GM15510 (cell line): Measurements from ENCODE around the gene DNAH6.

Experiments used
- POLR2A ChIP-seq: IDR thresholded peaks from 3 replicates; pipeline ENCODE4 v1.6.1; 2011; ENCODE audit warnings: borderline replicate concordance; ENCODE audit not compliant: insufficient read length; ENCODE audit errors: extremely low read depth

DNAH6 gene

DNA sequence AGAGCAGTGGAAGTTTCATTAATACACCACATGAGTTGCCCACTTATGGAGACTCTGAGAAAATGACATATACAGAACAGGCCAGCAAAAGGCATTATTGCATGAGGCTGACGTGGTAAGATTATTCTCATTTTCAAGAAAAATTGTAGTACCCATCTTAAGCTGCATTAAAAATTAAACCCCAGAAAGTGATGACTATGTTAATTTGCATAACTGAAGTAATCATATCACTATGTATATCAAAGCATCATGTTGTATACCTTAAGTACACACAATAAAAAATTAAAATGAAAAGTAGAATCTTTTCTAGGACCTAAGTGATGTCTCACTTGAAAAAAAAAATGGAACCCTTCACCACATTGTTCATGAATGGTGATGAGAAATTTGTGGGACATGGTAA is 32.0 kb downstream of the DNAH6 start:
- no peak for TF ChIP-seq POLR2A

DNA sequence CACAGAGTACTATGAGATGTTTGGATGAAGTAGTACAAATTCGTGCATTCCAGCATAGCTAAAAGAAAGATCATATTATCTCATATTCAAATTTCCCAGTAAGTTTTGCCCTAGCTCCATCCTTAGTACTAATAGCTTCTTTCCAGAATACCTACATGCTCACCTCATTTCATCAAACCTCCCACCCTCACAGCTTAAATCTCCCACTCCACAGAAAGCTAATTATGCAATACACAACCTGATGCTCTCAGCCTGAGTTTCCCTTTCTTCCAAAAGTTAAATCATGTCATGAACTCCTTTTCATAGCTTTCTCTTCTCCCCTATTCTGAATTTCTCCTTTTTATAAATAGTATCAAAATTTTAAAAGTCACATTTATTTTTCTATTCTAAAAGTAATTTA is 34.6 kb downstream of the DNAH6 start:
- no peak for TF ChIP-seq POLR2A

DNA sequence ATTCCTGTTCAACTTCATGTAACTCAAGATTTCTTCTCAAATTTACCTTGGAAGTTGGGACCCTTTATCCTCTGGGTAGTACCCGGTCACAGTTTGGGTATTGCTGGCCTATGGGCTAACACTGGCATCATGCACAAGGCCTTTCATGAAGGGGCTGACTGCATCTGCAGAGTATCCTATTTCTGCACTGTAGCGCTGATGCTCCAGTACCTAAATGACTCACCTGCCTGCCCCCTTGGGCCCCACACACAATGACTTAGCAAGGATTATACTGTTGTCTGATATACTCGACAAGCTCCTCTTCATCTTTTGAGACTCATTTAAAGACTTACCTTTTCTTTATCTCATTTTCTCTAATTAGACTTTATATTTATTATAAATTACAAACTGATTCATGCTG is 39.9 kb downstream of the DNAH6 start:
- TF ChIP-seq POLR2A, result no peak

DNA sequence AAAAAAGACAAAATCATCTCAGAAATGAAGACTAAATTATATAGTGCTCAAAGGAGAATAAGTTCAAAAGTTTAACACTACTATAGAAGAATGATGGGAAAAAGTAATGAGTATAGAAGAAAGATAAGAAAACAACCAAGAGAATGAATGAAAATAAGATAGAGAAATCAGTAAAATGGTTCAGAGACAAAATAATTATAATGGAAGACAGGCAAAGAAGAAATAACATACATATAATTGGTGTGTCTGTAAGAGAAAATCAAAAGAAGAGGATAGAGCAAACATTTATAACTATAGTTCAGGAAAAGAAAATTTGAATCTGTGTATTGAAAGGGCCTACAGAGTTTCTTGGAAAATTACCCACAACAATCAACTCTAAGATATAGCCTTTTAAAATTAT is 43.5 kb downstream of the DNAH6 start:
- TF ChIP-seq POLR2A, result no peak

DNA sequence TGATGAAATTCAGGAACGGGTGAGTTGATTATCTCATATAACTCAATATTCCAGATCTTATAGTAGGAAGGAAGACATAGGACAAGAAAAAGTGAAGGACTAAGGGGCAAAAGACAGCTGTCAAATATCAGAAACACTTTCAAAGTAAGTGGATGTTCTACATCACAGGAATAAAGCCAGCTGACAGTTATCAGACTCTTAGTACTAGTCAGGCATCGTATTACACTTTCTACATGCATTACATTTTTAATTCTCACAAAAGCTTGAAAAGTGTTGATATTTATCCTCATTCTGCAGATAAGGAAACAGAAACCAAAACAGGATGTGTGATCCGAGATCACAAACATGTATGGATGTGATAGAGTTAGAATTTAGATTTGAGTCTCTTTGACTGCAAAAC is 63.4 kb downstream of the DNAH6 start:
- no peak for TF ChIP-seq POLR2A

DNA sequence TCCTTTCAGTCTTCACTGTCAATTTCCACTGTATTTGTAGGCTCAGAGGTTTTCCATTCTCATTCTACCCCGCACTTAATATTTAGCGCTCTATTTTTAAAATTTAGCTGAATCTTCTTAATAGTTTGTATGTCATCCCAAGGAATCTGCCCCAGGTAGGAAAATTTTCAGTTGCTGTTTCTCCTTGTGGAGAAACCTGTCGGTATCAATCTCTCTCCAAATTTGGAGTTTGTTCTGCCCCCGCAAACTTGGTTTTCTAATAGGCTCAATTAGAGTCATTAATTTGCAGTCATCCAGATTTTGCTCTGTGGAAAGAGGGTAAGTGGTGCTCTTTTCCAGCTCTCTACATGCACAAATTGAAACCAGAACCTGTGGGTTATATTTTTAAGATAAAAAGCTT is 87.6 kb downstream of the DNAH6 start:
- no peak for TF ChIP-seq POLR2A

DNA sequence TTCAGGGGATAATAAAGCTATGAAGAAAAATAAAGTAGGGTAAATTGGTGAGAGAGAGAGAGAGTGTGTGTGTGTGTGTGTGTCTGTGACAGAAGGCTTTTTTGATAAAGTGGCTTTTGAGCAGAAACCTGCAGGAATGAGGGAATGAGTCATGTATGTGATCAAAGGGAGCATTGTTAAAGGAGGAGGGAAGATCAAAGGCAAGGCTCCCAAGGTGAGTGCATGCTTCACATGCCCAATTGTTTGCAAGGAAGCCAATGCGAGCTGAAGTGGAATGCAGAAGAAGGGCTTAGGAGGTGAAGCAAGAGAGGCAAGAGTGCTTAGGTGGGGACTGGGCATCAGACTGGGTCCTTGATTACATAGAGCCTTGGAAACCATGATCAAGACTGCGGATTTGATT is 96.8 kb downstream of the DNAH6 start:
- TF ChIP-seq POLR2A, result no peak

DNA sequence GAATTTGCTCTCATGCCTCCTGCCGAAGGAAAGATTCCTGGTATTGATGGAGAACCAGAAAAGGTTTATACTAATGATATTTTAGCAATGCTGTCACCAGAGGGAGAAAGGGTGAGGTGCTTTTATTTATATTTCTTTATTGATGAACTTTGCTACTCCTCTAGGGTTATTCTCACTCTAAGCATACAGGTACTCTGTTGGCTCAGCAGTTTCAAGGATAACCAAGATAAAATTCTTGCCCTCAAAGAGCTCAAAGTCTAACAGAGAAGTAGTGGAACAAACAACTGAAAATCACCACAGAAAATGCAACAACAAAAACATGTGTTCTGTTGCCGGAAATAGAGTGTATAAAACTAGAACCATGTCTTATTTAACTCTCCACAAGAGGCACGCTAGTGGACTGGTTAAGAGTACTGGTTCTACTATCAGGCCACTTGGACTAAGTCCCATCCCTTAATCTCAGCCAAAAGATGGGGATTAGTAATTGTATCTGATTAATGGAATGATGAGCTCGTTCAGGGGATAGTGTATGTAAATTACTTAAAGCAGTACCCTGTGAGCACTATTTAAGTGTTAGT is 103.6 kb downstream of the DNAH6 start:
- TF ChIP-seq POLR2A, result no peak

DNA sequence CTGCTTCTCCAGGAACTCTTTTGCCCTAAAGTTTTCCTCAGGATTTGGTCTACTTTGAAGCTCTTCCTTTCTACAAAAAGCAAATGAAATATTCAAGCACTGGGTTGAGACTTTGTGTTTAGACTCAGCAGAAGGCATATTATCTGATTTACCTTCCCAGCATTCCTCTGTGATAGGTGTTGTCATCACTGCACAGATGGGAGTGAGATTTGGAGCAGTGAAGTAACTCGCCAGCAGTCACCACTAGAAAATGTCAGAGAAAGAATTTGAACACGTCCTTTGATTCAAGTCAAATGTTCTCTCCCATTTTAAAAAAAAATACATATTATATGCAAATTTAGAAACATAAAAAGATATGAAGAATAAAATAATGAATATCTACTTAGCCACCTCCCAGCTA is 112.2 kb downstream of the DNAH6 start:
- TF ChIP-seq POLR2A, result no peak

DNA sequence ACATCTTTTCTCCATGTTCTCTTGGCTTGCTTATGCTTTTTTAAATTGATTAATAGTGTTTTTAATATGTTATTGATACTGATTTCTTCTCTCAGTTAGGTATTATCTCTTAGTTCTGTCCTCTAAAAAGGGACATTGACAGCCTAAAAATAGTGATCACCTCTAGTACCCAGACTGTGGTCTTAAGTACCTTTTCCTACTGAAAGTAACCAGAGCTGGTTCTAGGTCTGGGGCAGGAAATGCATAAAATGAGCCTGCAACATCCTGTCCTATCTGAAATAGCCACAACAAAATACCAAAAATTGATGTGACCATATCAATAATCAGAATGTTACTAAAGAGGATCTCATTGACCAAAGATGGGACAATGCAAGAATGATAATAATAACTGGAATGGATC is 113.3 kb downstream of the DNAH6 start:
- TF ChIP-seq POLR2A, result no peak

DNA sequence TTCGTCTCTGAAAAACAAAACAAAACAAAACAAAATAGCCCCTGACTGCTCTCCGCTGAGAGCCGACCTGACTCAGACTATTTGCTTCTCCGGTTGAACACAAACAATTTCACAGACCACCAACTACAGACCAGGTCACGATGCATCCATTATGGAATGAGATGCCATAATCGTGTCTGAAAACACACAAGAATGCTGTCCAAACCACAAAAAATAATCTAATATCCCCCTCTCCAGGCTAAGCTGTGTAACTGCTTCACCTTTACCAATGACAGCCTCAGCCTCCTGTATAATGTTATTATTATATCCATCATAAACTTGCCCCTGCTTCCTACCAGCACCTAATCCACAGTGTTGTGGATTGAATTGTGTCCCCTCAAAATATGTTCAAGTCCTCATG is 114.7 kb downstream of the DNAH6 start:
- TF ChIP-seq POLR2A, result no peak

DNA sequence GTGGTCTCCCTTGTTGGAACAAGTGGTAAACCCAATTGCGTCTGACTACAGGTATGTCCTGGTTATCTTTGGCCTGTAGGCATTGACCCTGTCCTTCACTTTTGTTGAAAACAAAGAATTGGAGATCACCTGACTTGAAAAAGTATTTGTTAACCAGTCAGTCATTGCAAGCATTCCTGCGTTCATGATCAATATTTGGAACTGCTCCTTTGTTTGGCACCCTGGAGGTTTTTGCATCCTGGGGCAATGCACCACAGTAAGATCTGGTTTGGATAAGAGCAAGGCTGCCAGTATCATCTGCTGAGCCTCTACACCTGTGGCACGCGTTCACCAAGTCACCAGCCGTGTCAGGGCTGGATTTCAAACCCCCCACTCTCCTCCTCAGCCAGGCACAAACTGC is 115.7 kb downstream of the DNAH6 start:
- no peak for TF ChIP-seq POLR2A

DNA sequence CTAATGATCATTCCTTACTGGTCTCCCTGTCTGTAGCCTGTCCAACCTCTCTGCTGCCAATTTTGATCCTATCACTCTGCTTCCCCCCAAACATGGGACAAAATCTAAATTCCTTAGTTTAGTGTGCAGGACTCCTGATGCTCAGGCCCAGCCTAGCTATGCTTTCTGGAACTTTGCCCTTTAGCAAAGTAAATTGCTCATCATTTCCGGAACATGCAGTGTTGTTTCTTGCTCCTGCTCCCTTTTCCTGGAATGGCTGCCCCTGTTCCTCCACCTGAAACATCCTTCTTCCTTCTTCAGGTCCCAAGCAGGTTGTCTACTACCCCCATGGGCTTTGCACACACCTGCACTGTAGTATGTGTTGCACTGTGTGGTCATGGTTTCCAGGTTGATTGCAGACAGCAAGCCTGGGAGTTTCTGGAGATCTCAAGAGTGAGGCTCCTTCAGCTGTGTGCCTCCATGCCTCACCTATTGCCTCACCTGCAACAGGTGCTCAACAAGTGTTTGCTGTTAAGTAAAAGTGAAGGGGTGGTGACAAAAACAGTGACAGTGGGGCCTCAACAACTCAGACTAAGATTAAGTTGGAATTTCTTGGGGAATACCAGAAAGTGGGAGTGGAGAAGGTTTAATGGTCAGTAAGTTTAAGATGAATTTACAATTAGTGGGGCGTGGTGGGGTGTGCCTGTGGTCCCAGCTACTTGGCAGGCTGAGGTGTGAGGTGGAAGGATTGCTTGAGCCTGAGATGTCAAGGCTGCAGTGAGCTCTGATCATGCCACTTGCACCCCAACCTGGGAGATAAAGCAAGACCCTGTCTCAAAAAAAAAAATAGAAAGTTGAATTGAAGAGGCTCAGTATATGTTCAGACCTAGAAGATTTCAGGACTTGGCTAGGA is 120.0 kb downstream of the DNAH6 start:
- no peak for TF ChIP-seq POLR2A

DNA sequence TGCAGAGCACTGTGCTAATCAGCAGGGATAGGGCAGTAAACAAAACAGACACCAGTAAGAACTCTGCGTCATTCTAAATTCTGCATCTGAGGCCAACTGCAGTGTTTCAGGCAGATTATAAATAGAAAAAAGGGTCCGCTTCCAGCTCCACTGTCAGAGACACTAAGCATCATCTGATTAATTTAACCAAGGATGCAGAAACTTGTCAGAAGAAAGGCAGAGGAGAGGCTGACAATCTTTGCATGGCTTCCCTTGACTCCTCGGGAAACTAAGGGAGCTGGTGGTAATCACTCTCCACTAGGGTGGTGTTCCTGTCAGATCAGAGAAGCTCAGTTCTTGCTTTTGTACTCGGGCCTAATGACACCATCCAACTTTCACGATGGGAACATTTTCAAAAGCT is 123.5 kb downstream of the DNAH6 start:
- no peak for TF ChIP-seq POLR2A

DNA sequence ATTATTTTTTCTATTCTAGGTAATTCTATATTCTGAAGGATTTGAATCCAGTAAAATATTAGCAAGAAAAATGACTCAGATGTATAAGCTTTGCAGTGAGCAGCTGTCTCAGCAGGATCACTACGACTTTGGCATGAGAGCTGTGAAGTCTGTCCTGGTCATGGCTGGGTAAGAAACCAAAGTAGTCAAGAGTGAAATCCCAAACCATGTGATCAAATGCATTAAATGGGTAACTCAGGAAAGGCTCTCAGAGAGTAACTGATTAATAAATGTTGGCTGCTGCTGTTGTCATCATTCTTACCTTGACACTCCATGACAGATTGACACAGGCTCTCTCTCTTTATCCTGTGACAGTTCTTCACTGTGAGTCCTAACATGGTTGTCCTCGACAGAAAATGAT is 124.1 kb downstream of the DNAH6 start:
- TF ChIP-seq POLR2A, result no peak

DNA sequence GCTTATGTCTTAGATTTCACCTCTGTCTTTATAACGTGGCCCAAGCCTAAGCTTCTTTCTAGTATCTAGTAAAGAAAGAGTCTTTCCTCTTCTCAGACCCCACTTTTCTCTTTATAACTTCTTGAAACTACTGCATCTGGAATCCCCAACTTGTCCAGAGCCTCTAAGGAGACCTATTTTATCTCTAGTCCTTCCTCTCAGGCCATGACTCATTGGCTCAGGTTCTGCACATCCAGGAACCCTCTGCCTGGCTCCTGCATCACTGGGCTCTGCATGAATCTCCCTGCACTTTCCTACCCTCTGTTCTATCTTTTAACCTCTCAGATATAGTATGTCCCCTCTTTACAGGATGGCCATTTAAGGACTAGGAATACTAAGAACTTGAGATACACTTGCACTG is 124.7 kb downstream of the DNAH6 start:
- TF ChIP-seq POLR2A, result no peak
